Activated CD4-positive, alpha-beta T cell treated with anti-CD3 and anti-CD28 coated beads, Interleukin-2, amount 10 ng/mL, durations not matched to agents 7 days and 5 days (primary cell): ENCODE data around the gene GON4L. TPM values are rescaled to one million over a fixed set of nuclear protein-coding genes. Genes with fewer than 3 reads are reported as not detected.
"Not testable (repeated sequence)": the region's sequence is repeated elsewhere in the genome, so short reads cannot be mapped to it uniquely, and the experiment has no call there.

Experiments
- CTCF ChIA-PET: fragments of 350-600 bp; sonication (Branson Sonifier 250); formaldehyde crosslinking; loops from one replicate; lab custom pipeline; 2021; ENCODE audit warnings: antibody characterized with exemption; lab: Charles Lee
- POLR2A ChIA-PET: fragments of 350-600 bp; sonication (Branson Sonifier 250); formaldehyde crosslinking; loops from one replicate; lab custom pipeline; 2021; ENCODE audit warnings: antibody characterized with exemption; lab: Charles Lee
- DNase-seq: peaks from one replicate; pipeline ENCODE4 v3.0.0-alpha.2; 2020
- H3K27ac Mint-ChIP-seq: one replicate; pipeline ENCODE4 v1.8.0; 2021; ENCODE audit warnings: mild to moderate bottlenecking, moderate library complexity, mixed read lengths
- H3K27me3 Mint-ChIP-seq: one replicate; pipeline ENCODE4 v1.8.0; 2021; ENCODE audit warnings: mixed read lengths
- H3K36me3 Mint-ChIP-seq: one replicate; pipeline ENCODE4 v1.8.0; 2021; ENCODE audit warnings: low read depth, mixed read lengths
- H3K4me1 Mint-ChIP-seq: one replicate; pipeline ENCODE4 v1.8.0; 2021; ENCODE audit warnings: mixed read lengths
- H3K4me3 Mint-ChIP-seq: one replicate; pipeline ENCODE4 v1.8.0; 2021; ENCODE audit warnings: mild to moderate bottlenecking, moderate library complexity, mixed read lengths
- H3K9me3 Mint-ChIP-seq: one replicate; pipeline ENCODE4 v1.8.0; 2021; ENCODE audit warnings: mixed read lengths
- total RNA-seq, 2 experiments: library from RNA; stranded (reverse); gene quantifications; one replicate each; pipeline ENCODE4 v1.2.3, GENCODE V29; 2021

GON4L gene
- total RNA-seq, 2 experiments from 2014 or later: 72.3 to 77.0 TPM

- Mint-ChIP-seq H3K27ac (no peak overlapping the region), H3K4me3 (no peak overlapping the region), H3K9me3 (no peaks in the 10 kb centered on the region), H3K36me3 (peaks cover 52% of the 10 kb centered on the region), H3K27me3 (no peaks in the 10 kb centered on the region), H3K4me1 (peaks cover 1% of the 10 kb centered on the region)
- DNase-seq: no peak
- ChIA-PET POLR2A (no interaction called here), CTCF (interaction anchor here (0.5 to 1.2 kb wide), 3 partner anchors 15 to 363 kb away, joined by 3 to 4 read pairs (median 3); no protein-coding TSS in a partner anchor)
Observed at GRCh38 chr1:155759966-155760630, 96.9 kb downstream of the GON4L start.

- DNase-seq, H3K9me3 Mint-ChIP-seq, H3K27me3 Mint-ChIP-seq, POLR2A ChIA-PET, CTCF ChIA-PET, H3K4me1 Mint-ChIP-seq, H3K27ac Mint-ChIP-seq, H3K4me3 Mint-ChIP-seq: not testable (repeated sequence)
- peaks cover 51% of the 10 kb centered on the region for H3K36me3 Mint-ChIP-seq
Observed at GRCh38 chr1:155759017-155759416, 98.0 kb downstream of the GON4L start.

- CTCF ChIA-PET: not testable (repeated sequence)
Observed at GRCh38 chr1:155748141-155748540, 108.9 kb downstream of the GON4L start.

GRCh38 chr1:155747586-155747985, 109.4 kb downstream of the GON4L start:
- POLR2A ChIA-PET, DNase-seq, H3K4me3 Mint-ChIP-seq, H3K9me3 Mint-ChIP-seq, CTCF ChIA-PET, H3K27ac Mint-ChIP-seq, H3K27me3 Mint-ChIP-seq: not testable (repeated sequence)
- peaks cover 12% of the 10 kb centered on the region for H3K4me1 Mint-ChIP-seq
- H3K36me3 Mint-ChIP-seq: peaks cover 25% of the 10 kb centered on the region

More at GRCh38 chr1:155748141-155748540, 108.9 kb downstream of the GON4L start:
- DNase-seq, H3K27me3 Mint-ChIP-seq, POLR2A ChIA-PET, H3K9me3 Mint-ChIP-seq: not testable (repeated sequence)
- Mint-ChIP-seq H3K36me3 (peaks cover 28% of the 10 kb centered on the region), H3K27ac (peak overlapping the region; percentile 17), H3K4me1 (peaks cover 12% of the 10 kb centered on the region), H3K4me3 (peak overlapping the region; percentile 2)

GRCh38 chr1:155745284-155746228, 111.5 kb downstream of the GON4L start:
- H3K27ac Mint-ChIP-seq: peak overlapping the region; percentile 95
- H3K9me3 Mint-ChIP-seq, POLR2A ChIA-PET, H3K27me3 Mint-ChIP-seq: not testable (repeated sequence)
- CTCF ChIA-PET: interaction anchor here (0.7 kb wide), 1 partner anchor 114 kb away, joined by 3 read pairs; the partner anchor contains the start of gene SYT11
- peaks cover 16% of the 10 kb centered on the region for H3K36me3 Mint-ChIP-seq
- DNase-seq: peak; percentile 93
- peak overlapping the region; percentile 86 for H3K4me3 Mint-ChIP-seq
- peaks cover 12% of the 10 kb centered on the region for H3K4me1 Mint-ChIP-seq

- Mint-ChIP-seq H3K4me1 (peaks cover 12% of the 10 kb centered on the region), H3K27ac (peak overlapping the region; percentile 95), H3K27me3 (no peaks in the 10 kb centered on the region), H3K4me3 (peak overlapping the region; percentile 86), H3K36me3 (peaks cover 13% of the 10 kb centered on the region), H3K9me3 (no peaks in the 10 kb centered on the region)
- no peak for DNase-seq
- ChIA-PET CTCF (interaction anchor here (0.6 to 1.3 kb wide), 6 partner anchors 15 to 1025 kb away, joined by 3 to 5 read pairs (median 3); partner anchors contain the start of gene SYT11), POLR2A (interaction anchor here (0.6 kb wide), 1 partner anchor 34 kb away, joined by 3 read pairs; no protein-coding TSS in a partner anchor)
Observed at GRCh38 chr1:155744711-155745283, 112.2 kb downstream of the GON4L start.

- Mint-ChIP-seq H3K4me3 (no peak overlapping the region), H3K36me3 (peaks cover 11% of the 10 kb centered on the region), H3K9me3 (no peaks in the 10 kb centered on the region), H3K4me1 (peaks cover 7% of the 10 kb centered on the region), H3K27ac (no peak overlapping the region), H3K27me3 (no peaks in the 10 kb centered on the region)
- ChIA-PET POLR2A (no interaction called here), CTCF (interaction anchor here (1.7 kb wide), 1 partner anchor 13 kb away, joined by 4 read pairs; no protein-coding TSS in a partner anchor)
- DNase-seq: no peak
Observed at GRCh38 chr1:155741908-155742307, 115.1 kb downstream of the GON4L start.

- ChIA-PET CTCF (interaction anchor here (0.6 to 0.7 kb wide), 2 partner anchors 243 to 264 kb away, joined by 3 to 5 read pairs; no protein-coding TSS in a partner anchor), POLR2A (no interaction called here)
- DNase-seq: no peak
- Mint-ChIP-seq H3K4me3 (no peak overlapping the region), H3K9me3 (no peaks in the 10 kb centered on the region), H3K36me3 (peaks cover 13% of the 10 kb centered on the region), H3K27me3 (no peaks in the 10 kb centered on the region), H3K4me1 (peaks cover 7% of the 10 kb centered on the region), H3K27ac (no peak overlapping the region)
Observed at GRCh38 chr1:155740995-155741394, 116.0 kb downstream of the GON4L start.

- no peaks in the 10 kb centered on the region for H3K27me3 Mint-ChIP-seq
- peak overlapping the region; percentile 34 for H3K27ac Mint-ChIP-seq
- peak; percentile 54 for DNase-seq
- CTCF ChIA-PET: interaction anchor here (0.6 to 1.3 kb wide), 8 partner anchors 9 to 563 kb away, joined by 3 to 5 read pairs (median 3); no protein-coding TSS in a partner anchor
- H3K9me3 Mint-ChIP-seq: no peaks in the 10 kb centered on the region
- H3K4me1 Mint-ChIP-seq: no peaks in the 10 kb centered on the region
- H3K4me3 Mint-ChIP-seq: no peak overlapping the region
- H3K36me3 Mint-ChIP-seq: peaks cover 21% of the 10 kb centered on the region
- POLR2A ChIA-PET: no interaction called here
Observed at GRCh38 chr1:155729031-155729898, 127.7 kb downstream of the GON4L start.

GRCh38 chr1:155725142-155725541, 131.9 kb downstream of the GON4L start:
- H3K27ac Mint-ChIP-seq: no peak overlapping the region

GRCh38 chr1:155719703-155720102, 137.3 kb downstream of the GON4L start:
- H3K36me3 Mint-ChIP-seq: peaks cover 25% of the 10 kb centered on the region
- H3K27me3 Mint-ChIP-seq: no peaks in the 10 kb centered on the region
- H3K4me3 Mint-ChIP-seq: no peak overlapping the region
- DNase-seq: no peak
- ChIA-PET CTCF (no interaction called here), POLR2A (no interaction called here)
- peaks cover 2% of the 10 kb centered on the region for H3K9me3 Mint-ChIP-seq
- peaks cover 19% of the 10 kb centered on the region for H3K4me1 Mint-ChIP-seq
- no peak overlapping the region for H3K27ac Mint-ChIP-seq

More at GRCh38 chr1:155725142-155725541, 131.9 kb downstream of the GON4L start:
- Mint-ChIP-seq H3K27me3 (no peaks in the 10 kb centered on the region), H3K9me3 (no peaks in the 10 kb centered on the region), H3K4me1 (no peaks in the 10 kb centered on the region), H3K36me3 (peaks cover 12% of the 10 kb centered on the region), H3K4me3 (no peak overlapping the region)
- DNase-seq: no peak
- CTCF ChIA-PET: interaction anchor here (0.6 to 1.8 kb wide), 4 partner anchors 9 to 16 kb away, joined by 3 to 5 read pairs (median 4); no protein-coding TSS in a partner anchor
- POLR2A ChIA-PET: no interaction called here
